T-helper 9 cell (primary cell): ENCODE data around the gene CAND2.

Experiments used
- DNase-seq: peaks from one replicate; pipeline ENCODE4 v3.0.0-alpha.2; 2020

The CAND2 gene

GRCh38 chr3:12807601-12808359 is 11.3 kb downstream of the CAND2 start:
- no peak for DNase-seq

GRCh38 chr3:12808587-12808986 is 12.1 kb downstream of the CAND2 start:
- DNase-seq = no peak

GRCh38 chr3:12809001-12809400 is 12.5 kb downstream of the CAND2 start:
- DNase-seq = no peak

- no peak for DNase-seq
Observed at GRCh38 chr3:12809435-12809834, 13.0 kb downstream of the CAND2 start.

- DNase-seq = peak; percentile 95
Observed at GRCh38 chr3:12810013-12810780, 13.7 kb downstream of the CAND2 start.

- no peak for DNase-seq
Observed at GRCh38 chr3:12810961-12811360, 14.5 kb downstream of the CAND2 start.

GRCh38 chr3:12812812-12813211 is 16.3 kb downstream of the CAND2 start:
- DNase-seq = no peak

GRCh38 chr3:12813967-12814366 is 17.5 kb downstream of the CAND2 start:
- no peak for DNase-seq

- DNase-seq = no peak
Observed at GRCh38 chr3:12815078-12815477, 18.6 kb downstream of the CAND2 start.

- no peak for DNase-seq
Observed at GRCh38 chr3:12815719-12816118, 19.2 kb downstream of the CAND2 start.

- DNase-seq = no peak
Observed at GRCh38 chr3:12816521-12817342, 20.3 kb downstream of the CAND2 start.

GRCh38 chr3:12817343-12817710 is 20.8 kb downstream of the CAND2 start:
- no peak for DNase-seq

GRCh38 chr3:12818273-12818672 is 21.8 kb downstream of the CAND2 start:
- no peak for DNase-seq

- DNase-seq = no peak
Observed at GRCh38 chr3:12818773-12819172, 22.3 kb downstream of the CAND2 start.

- DNase-seq = no peak
Observed at GRCh38 chr3:12822725-12823373, 26.4 kb downstream of the CAND2 start.

GRCh38 chr3:12824299-12824698 is 27.8 kb downstream of the CAND2 start:
- DNase-seq = no peak

- no peak for DNase-seq
Observed at GRCh38 chr3:12825156-12825555, 28.7 kb downstream of the CAND2 start.

GRCh38 chr3:12828751-12829150 is 32.3 kb downstream of the CAND2 start:
- no peak for DNase-seq

GRCh38 chr3:12829404-12829803 is 32.9 kb downstream of the CAND2 start:
- DNase-seq = no peak

- DNase-seq = no peak
Observed at GRCh38 chr3:12829886-12830784, 33.7 kb downstream of the CAND2 start.

- no peak for DNase-seq
Observed at GRCh38 chr3:12830785-12831156, 34.3 kb downstream of the CAND2 start.

- DNase-seq = no peak
Observed at GRCh38 chr3:12831301-12831866, 34.9 kb downstream of the CAND2 start.
